DOHH2 (cell line): Measurements from ENCODE around the gene JCAD.

Experiments used
- H3F3A ChIP-seq: fragments of 200-600 bp; sonication (generic), shearing (Covaris generic); 2 replicates; pipeline ENCODE4 v1.6.0; 2016; ENCODE audit warnings: antibody characterized with exemption, mild to moderate bottlenecking; ENCODE audit not compliant: control insufficient read depth, insufficient read depth
- H3K27ac ChIP-seq: fragments of 200-600 bp; sonication (generic); 2 replicates; pipeline ENCODE4 v1.5.1; 2014; ENCODE audit warnings: low read depth, mild to moderate bottlenecking, low read length, moderate library complexity
- H3K27me3 ChIP-seq: fragments of 200-600 bp; sonication (generic); 2 replicates; pipeline ENCODE4 v1.6.1; 2014; ENCODE audit warnings: mild to moderate bottlenecking, low read length, mixed read lengths; ENCODE audit not compliant: control insufficient read depth
- H3K36me3 ChIP-seq: fragments of 200-600 bp; sonication (generic); 2 replicates; pipeline ENCODE4 v1.6.1; 2014; ENCODE audit warnings: mild to moderate bottlenecking, low read length, moderate library complexity, mixed read lengths; ENCODE audit not compliant: control insufficient read depth
- H3K4me1 ChIP-seq: fragments of 200-600 bp; sonication (generic); 2 replicates; pipeline ENCODE4 v1.6.1; 2014; ENCODE audit warnings: mild to moderate bottlenecking, low read length, mixed read lengths; ENCODE audit not compliant: control insufficient read depth
- H3K4me2 ChIP-seq: fragments of 200-600 bp; sonication (generic); 2 replicates; pipeline ENCODE4 v1.6.0; 2014; ENCODE audit warnings: mild to moderate bottlenecking, low read length, moderate library complexity
- H3K4me3 ChIP-seq: fragments of 200-600 bp; sonication (generic); 2 replicates; pipeline ENCODE4 v1.5.1; 2014; ENCODE audit warnings: mild to moderate bottlenecking, low read length, mixed read lengths
- H3K79me2 ChIP-seq: fragments of 200-600 bp; sonication (generic); 2 replicates; pipeline ENCODE4 v1.6.1; 2014; ENCODE audit warnings: mild to moderate bottlenecking, low read length, mixed read lengths; ENCODE audit not compliant: control insufficient read depth
- H3K9me2 ChIP-seq: fragments of 200-600 bp; sonication (generic); replicated peaks from 2 replicates; pipeline ENCODE4 v1.6.1; 2014; ENCODE audit warnings: mild to moderate bottlenecking, low read length, mixed read lengths; ENCODE audit not compliant: control insufficient read depth
- H3K9me3 ChIP-seq: fragments of 200-600 bp; sonication (generic); 2 replicates; pipeline ENCODE4 v1.6.1; 2014; ENCODE audit warnings: antibody characterized with exemption, low read length, mixed read lengths; ENCODE audit not compliant: control insufficient read depth, insufficient read depth
- H4K20me1 ChIP-seq: fragments of 200-600 bp; sonication (generic); 2 replicates; pipeline ENCODE4 v1.6.0; 2014; ENCODE audit warnings: low read depth, mild to moderate bottlenecking, antibody characterized with exemption, low read length, moderate library complexity; ENCODE audit not compliant: control insufficient read depth, insufficient read depth
- CTCF ChIP-seq: fragments of 200-600 bp; sonication (generic); IDR thresholded peaks from one replicate; pipeline ENCODE4 v1.5.1; 2014; ENCODE audit warnings: antibody characterized with exemption, mild to moderate bottlenecking, low read depth, low read length; ENCODE audit not compliant: poor library complexity, severe bottlenecking
- EZH2phosphoT487 ChIP-seq: fragments of 200-600 bp; sonication (generic); IDR thresholded peaks from 2 replicates; pipeline ENCODE4 v1.6.1; 2017; ENCODE audit warnings: borderline replicate concordance, mild to moderate bottlenecking, antibody characterized with exemption, low read length, moderate library complexity, mixed read lengths

The JCAD gene

GRCh38 chr10:30017966-30018365, 41.4 kb downstream of the JCAD start:
- H3K36me3 ChIP-seq = no peaks in the 10 kb centered on the region
- H3F3A ChIP-seq = no peaks in the 10 kb centered on the region
- no peaks in the 10 kb centered on the region for H3K79me2 ChIP-seq
- H3K9me2 ChIP-seq = no peaks in the 10 kb centered on the region
- H3K4me2 ChIP-seq = no peak overlapping the region
- H3K9me3 ChIP-seq = no peaks in the 10 kb centered on the region
- no peaks in the 10 kb centered on the region; the same call in 1 of the 2 replicates for H4K20me1 ChIP-seq
- H3K27me3 ChIP-seq = peaks cover 9% of the 10 kb centered on the region
- H3K4me3 ChIP-seq = no peak overlapping the region
- TF ChIP-seq CTCF = no peak
- TF ChIP-seq EZH2phosphoT487 = no peak
- H3K4me1 ChIP-seq = no peaks in the 10 kb centered on the region
- no peak overlapping the region for H3K27ac ChIP-seq

GRCh38 chr10:30017556-30017955, 41.8 kb downstream of the JCAD start:
- Histone ChIP-seq H4K20me1 (no peaks in the 10 kb centered on the region; the same call in 1 of the 2 replicates), H3K4me1 (no peaks in the 10 kb centered on the region), H3K27me3 (peaks cover 9% of the 10 kb centered on the region), H3K9me3 (no peaks in the 10 kb centered on the region), H3K79me2 (no peaks in the 10 kb centered on the region), H3F3A (no peaks in the 10 kb centered on the region), H3K4me2 (no peak overlapping the region), H3K4me3 (no peak overlapping the region), H3K9me2 (no peaks in the 10 kb centered on the region), H3K27ac (no peak overlapping the region), H3K36me3 (no peaks in the 10 kb centered on the region)
- TF ChIP-seq CTCF (no peak), EZH2phosphoT487 (no peak)

- H3K9me3 ChIP-seq = no peaks in the 10 kb centered on the region
- H3F3A ChIP-seq = no peaks in the 10 kb centered on the region
- no peaks in the 10 kb centered on the region for H3K4me1 ChIP-seq
- peaks cover 9% of the 10 kb centered on the region for H3K27me3 ChIP-seq
- TF ChIP-seq EZH2phosphoT487 (no peak), CTCF (no peak)
- H4K20me1 ChIP-seq = no peaks in the 10 kb centered on the region; the same call in 1 of the 2 replicates
- H3K36me3 ChIP-seq = no peaks in the 10 kb centered on the region
- H3K27ac ChIP-seq = no peak overlapping the region
- no peak overlapping the region for H3K4me3 ChIP-seq
- H3K79me2 ChIP-seq = no peaks in the 10 kb centered on the region
- no peaks in the 10 kb centered on the region for H3K9me2 ChIP-seq
- H3K4me2 ChIP-seq = no peak overlapping the region
These were observed 44.9 kb downstream of the JCAD start for GRCh38 chr10:30014511-30014910.

GRCh38 chr10:30013757-30014156, 45.6 kb downstream of the JCAD start:
- H3K9me3 ChIP-seq = no peaks in the 10 kb centered on the region

More at GRCh38 chr10:30013757-30014156, 45.6 kb downstream of the JCAD start:
- Histone ChIP-seq H3K4me1 (no peaks in the 10 kb centered on the region), H3K9me2 (no peaks in the 10 kb centered on the region), H3K36me3 (no peaks in the 10 kb centered on the region), H3K4me3 (no peak overlapping the region), H4K20me1 (no peaks in the 10 kb centered on the region; the same call in 1 of the 2 replicates), H3K27me3 (peaks cover 14% of the 10 kb centered on the region), H3F3A (no peaks in the 10 kb centered on the region), H3K27ac (no peak overlapping the region), H3K79me2 (no peaks in the 10 kb centered on the region), H3K4me2 (no peak overlapping the region)
- TF ChIP-seq CTCF (no peak), EZH2phosphoT487 (no peak)
